Fibroblast of skin of left quadriceps (primary cell): ENCODE data around the gene OSTC.

ENCODE experiments used
- DNase-seq, 2 experiments: peaks; one replicate each; pipeline ENCODE4 v3.0.0-alpha.2; 2013; ENCODE audit warnings: low read depth in 2 of 2

OSTC gene

GRCh38 chr4:108650212-108651013 is at the start of gene OSTC:
Gene OSTC, plus strand, starts transcription at chr4:108650599. Its CDS starts 57 bp downstream, at chr4:108650656.
- peak; percentile 96 for DNase-seq

- no peak for DNase-seq
Observed at GRCh38 chr4:108601106-108601505, 49.3 kb upstream of the OSTC start.

GRCh38 chr4:108601532-108601931 is 48.9 kb upstream of the OSTC start:
- DNase-seq = no peak

GRCh38 chr4:108602163-108602562 is 48.2 kb upstream of the OSTC start:
- DNase-seq = no peak

GRCh38 chr4:108607079-108607815 is 43.2 kb upstream of the OSTC start:
- no peak for DNase-seq

GRCh38 chr4:108611365-108611764 is 39.0 kb upstream of the OSTC start:
- DNase-seq = no peak

- DNase-seq = no peak
Observed at GRCh38 chr4:108612365-108612764, 38.0 kb upstream of the OSTC start.

- DNase-seq = no peak
Observed at GRCh38 chr4:108619372-108620100, 30.9 kb upstream of the OSTC start.

GRCh38 chr4:108620101-108620932 is 30.1 kb upstream of the OSTC start, which contains the start of gene RPL34:
Gene RPL34, plus strand, starts transcription at chr4:108620576. Its CDS starts 1,384 bp downstream, at chr4:108621960.
- DNase-seq = peak; percentile 96 to 97

GRCh38 chr4:108620933-108621905 is 29.2 kb upstream of the OSTC start:
- no peak for DNase-seq

GRCh38 chr4:108622022-108622421 is 28.4 kb upstream of the OSTC start:
- DNase-seq = no peak

- DNase-seq = no peak
Observed at GRCh38 chr4:108622828-108623227, 27.6 kb upstream of the OSTC start.

GRCh38 chr4:108624263-108625056 is 25.9 kb upstream of the OSTC start:
- no peak for DNase-seq

GRCh38 chr4:108626056-108626455 is 24.3 kb upstream of the OSTC start:
- no peak for DNase-seq

- DNase-seq = no peak
Observed at GRCh38 chr4:108628411-108628810, 22.0 kb upstream of the OSTC start.

GRCh38 chr4:108635070-108635655 is 15.2 kb upstream of the OSTC start:
- no peak for DNase-seq

GRCh38 chr4:108636246-108636645 is 14.2 kb upstream of the OSTC start:
- peak; percentile 50 to 58 for DNase-seq

- DNase-seq = no peak
Observed at GRCh38 chr4:108637856-108638255, 12.5 kb upstream of the OSTC start.

GRCh38 chr4:108644237-108644636 is 6.2 kb upstream of the OSTC start:
- peak; percentile 47 to 51 for DNase-seq
